ENCODE data around the gene CCDC18.
"Not testable (repeated sequence)": the region's sequence is repeated elsewhere in the genome, so short reads cannot be mapped to it uniquely, and the experiment has no call there.

- TF ChIP-seq ZFP30 (CRISPR knock-in tag; IDR thresholded peaks at IDR 0.05); OSR1 (CRISPR knock-in tag; IDR thresholded peaks at IDR 0.05); ZC3H10 (CRISPR knock-in tag; IDR thresholded peaks at IDR 0.05); GLIS3 (CRISPR knock-in tag; IDR thresholded peaks at IDR 0.05); TCF4 (CRISPR knock-in tag; IDR thresholded peaks at IDR 0.05; ENCODE audit: borderline replicate concordance); ZFP3 (CRISPR knock-in tag; IDR thresholded peaks at IDR 0.05): not testable (repeated sequence)
- TF ChIP-seq, protein P1, sequence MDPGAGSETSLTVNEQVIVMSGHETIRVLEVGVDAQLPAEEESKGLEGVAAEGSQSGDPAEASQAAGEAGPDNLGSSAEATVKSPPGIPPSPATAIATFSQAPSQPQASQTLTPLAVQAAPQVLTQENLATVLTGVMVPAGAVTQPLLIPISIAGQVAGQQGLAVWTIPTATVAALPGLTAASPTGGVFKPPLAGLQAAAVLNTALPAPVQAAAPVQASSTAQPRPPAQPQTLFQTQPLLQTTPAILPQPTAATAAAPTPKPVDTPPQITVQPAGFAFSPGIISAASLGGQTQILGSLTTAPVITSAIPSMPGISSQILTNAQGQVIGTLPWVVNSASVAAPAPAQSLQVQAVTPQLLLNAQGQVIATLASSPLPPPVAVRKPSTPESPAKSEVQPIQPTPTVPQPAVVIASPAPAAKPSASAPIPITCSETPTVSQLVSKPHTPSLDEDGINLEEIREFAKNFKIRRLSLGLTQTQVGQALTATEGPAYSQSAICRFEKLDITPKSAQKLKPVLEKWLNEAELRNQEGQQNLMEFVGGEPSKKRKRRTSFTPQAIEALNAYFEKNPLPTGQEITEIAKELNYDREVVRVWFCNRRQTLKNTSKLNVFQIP (CRISPR knock-in tag; IDR thresholded peaks at IDR 0.05; ENCODE audit: borderline replicate concordance, low read depth) = not testable (repeated sequence)
These were observed 17.2 kb upstream of the CCDC18 start for GRCh38 chr1:93163314-93163713.
